AG08396 (cell line): ENCODE measurements around the gene SH2D3A.

ENCODE experiments used
- DNase-seq: peaks from one replicate; pipeline ENCODE4 v3.0.0; 2012; ENCODE audit warnings: low spot score, mixed read lengths

SH2D3A gene

DNA sequence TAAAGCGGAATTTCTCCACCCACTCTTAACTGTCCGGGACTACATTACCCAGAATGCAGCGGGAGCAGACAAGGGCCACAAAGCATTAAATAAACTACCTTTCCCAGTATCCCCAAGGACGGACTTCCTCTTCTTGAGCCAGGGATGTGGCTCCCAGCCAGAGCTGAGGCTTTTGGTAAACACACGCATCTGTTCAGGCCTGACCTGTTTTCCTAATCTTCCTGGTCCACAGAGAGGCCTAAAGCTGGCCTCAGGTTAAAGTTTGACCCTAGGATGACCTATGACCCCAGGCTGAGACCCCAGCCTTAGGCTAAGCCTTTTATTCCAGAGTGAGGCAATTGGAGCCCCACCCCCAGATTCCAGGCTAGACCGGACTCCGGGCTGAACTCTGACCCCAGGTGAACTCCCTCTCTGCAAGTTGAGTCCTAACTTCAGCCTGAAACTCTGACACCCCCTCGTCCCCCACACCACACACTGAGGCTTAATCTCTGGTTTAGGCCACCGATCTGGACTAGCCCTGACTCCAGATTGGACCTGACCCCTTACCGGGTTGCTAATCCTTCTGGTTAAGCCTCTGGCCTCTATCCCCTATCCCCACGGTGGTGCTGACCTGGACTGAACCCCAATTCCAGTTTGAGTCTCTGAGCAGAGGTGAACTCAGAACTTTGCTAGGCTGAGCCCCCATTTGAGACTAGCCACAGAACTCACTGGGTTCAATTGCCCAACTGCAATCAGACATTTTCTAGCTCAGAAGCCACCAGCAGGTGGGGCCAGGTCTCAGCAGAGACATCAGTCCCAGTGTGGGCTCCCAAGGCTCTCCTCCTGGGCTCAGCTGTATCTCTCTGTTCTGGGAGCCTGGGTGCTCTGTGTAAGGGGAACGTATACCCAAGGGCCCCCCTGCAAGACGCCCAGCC, 29.1 kb downstream of the SH2D3A start:
- peak; percentile 74 for DNase-seq

DNA sequence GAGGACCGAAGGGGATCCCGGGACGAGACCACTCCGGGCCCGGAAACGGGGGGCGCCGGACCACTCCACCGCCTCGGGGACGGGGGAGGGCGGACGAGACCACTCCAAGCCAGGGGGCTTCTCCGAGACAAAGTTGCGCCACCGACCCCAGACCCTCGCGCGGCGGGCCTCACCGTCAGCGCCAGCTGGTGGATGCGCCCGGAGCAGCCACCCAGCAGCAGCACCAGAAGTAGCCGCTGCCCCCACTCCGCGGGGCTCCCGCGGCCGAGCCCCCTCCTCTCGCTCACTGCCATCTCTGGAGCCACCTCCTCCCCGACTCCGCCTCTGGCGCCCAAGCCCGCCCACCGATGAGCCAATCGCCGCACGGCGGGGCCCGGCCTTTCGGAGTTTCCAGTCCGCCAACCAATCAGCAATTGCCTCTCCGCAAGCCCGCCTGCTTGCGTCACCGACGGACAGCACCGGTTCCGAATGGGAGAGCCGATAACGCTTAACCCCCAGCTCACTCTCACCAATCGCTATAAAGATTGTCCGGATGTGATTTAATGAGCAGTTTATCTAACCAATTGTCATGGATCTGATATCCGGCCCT, 29.9 kb downstream of the SH2D3A start, which contains the start of gene GPR108:
TSS of gene GPR108 (minus strand) at position 297 of the 589 bp plus-strand sequence. CDS start at position 293, 4 bp downstream.
- peak; percentile 100 for DNase-seq

DNA sequence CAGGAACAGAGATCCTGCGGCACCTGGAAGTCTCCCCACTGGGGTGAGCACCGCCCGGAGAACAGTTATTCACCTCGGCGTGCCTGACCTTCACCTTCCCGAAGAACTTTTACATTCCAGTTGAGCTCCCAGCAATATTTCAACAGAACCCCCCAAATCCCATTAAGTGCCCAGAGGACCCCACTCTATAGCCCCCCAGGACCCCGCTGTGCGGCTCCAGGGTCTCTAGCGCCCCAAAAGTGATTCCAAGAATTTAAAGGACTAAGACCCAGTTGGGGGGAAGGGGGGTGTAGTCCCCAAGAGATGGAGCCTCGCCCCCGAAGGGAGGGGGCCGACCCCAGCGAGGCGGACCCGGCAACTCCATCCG, 30.3 kb downstream of the SH2D3A start:
- DNase-seq: no peak

DNA sequence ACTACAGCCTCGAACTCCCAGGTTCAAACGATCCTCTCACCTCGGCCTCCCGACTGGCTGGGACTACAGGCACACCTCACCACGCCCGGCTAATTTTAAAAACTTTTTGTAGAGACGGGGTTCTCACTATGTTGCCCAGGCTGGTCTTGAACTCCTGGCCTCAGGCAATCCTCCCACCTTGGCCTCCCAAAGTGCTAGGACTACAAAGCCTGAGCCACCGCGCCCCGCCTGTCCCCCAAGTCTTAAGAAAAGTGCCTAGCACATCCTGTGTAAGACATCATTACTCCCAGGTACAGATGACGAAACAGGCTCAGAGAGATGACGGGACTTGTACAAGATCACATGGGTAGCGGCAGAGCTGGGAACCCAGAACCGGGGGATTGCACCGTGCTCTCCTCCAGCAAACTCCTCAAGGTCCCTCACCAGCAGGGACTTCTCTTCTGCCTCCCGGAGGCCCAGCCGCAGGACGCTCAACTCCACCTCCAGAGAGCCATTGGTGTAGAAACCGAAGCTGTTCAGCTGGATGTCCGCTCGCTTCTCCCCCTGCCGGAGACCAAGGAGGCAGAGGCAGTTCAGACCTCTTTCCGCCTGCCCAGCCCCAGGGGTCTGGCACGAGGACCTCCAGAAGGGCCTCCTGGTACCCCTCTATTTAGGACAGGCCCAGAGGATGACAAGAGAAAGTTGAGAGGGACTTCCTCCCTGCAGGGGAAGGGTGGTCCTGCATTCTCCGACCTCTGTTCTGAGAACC, 30.9 kb downstream of the SH2D3A start:
- DNase-seq: peak; percentile 88

DNA sequence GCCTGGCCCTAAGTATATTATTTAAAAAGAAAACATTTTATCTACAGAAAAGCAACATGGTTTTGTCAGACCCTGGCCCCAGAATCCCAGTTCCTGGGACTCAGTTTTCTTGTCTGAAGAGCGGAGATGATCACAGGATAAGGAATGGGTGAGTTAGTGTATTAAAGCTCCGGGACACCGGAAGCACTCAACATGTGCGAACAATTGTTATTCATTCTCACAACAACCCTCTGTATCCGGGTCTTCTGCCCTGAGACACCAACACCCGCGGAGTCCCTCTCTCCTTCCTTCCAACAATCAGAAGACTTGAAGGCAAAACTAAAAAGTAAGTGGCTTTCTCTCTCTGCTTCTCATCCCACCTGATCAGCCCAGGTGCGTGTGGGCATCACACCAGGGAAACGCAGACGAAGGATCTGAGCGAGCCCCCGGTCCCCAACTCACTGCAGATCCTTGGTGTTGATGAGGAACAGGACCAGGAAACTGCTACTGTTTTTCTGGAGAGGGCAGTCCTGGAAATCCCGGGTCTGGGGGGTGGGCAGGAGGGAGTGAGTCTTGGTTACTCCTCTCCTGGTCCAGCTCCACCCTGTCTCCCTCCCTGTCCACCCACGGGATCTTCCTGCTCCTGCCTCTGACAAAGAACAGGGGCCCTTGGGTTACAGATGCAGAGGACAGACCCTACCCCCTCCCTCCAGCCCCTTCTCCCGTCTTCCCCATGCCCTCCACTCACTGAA, 31.9 kb downstream of the SH2D3A start:
- no peak for DNase-seq

DNA sequence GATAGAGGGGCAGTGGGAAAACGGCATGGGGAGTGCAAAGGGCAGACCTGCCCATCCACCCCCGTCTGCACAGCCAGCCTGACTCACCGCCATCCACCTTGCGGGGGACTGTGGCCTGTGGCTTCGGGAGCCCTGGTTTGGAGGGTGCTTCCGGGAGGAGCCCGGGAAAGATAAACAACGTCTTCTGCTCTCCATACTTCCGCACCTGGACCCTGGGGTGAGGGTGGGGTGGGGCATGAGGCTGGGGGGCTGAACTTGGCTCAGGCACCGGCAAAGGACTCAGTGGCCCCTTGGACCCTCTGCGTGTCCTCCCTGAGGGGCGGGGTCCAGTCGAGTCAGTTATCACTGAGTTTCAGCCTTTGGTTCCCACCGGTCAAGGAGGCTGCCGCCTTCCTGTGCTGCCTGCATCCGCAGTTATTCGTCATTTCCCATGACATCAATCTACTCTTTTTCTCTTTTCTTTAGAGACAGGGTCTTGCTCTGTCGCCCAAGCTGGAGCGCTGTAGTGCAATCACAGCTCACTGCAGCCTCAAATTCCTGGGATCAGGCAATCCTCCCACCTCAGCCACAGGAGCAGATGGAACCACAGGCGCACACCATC, 33.0 kb downstream of the SH2D3A start:
- no peak for DNase-seq

DNA sequence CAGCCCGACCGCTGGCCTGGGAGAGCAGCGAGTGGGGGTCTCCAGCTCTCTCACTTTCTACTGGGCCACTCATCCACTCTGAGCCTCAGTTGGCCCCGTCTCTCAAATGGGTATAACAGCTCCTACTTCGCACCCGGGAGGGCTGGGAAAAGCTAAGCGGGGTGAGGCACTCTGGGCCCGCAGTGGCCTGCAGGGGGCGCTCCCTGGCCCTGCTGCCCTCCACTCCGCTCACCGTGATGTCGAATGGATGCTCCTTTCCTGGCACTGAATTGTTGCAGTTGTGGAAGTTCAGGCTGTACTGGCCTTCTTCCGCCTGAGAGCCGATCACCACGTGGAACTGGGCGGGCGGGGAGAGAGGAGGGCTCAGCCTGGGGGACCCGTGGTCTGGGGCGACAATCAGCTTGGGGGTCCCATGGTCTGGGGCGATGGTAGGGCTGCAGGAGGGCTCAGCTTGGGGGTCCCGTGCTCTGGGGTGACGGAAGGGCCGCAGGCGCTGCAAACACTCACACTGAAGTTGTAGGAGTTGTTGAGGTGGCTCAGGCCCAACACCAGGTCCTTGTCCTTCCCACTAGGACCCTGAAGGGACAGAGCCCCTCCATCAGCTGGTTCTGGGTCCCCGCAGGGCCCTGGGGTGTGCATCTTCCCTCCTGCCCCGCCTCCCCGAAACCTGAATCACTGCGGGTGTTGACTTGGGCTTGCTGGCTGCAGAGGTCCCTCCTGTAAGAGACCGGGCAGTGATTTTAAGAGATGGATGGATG, 33.7 kb downstream of the SH2D3A start:
- no peak for DNase-seq

DNA sequence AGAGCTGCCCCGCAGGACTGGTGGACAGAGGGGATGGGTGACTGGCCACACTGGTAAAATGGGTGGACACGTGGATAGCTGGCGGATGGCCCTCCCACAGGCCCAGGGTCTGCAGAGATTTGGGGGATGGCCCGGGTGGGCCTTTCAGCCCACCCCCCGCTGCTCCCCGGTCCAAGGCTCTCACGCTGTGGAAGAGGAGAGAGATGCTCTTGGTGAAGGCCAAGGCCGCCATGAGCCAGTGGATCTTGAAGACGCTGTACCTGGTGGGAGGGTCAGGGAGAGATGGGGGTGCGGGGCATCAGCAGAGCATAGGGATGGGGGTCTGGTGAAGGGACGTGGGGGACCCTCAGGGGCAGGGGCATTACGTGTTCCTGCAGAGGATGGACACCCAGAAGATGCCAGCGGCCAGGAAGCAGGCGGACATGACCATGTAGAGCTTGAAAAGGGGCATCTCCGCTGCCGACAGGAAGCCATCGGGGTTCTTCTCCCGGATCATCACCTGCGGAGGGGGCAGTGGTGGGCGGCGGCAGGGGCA, 34.4 kb downstream of the SH2D3A start:
- no peak for DNase-seq

DNA sequence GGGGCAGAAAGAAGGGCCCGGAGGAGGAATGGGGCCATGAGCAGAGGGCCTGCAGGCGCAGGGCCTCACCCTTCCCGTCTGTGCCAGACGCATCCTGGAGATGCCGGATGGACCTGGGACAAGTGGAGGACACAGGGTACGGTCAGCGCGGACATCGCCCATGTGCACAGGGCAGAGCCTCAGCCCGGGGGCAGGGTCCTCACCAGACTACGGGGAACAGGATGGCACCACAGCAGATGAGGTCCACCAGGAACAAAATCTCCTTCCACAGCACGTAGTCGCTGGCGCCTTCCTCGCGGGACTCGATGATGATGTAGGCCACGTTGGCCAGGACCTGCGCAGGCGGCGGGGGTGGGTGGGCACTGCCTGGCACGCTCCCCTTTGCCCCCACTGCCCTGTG, 35.4 kb downstream of the SH2D3A start:
- no peak for DNase-seq

DNA sequence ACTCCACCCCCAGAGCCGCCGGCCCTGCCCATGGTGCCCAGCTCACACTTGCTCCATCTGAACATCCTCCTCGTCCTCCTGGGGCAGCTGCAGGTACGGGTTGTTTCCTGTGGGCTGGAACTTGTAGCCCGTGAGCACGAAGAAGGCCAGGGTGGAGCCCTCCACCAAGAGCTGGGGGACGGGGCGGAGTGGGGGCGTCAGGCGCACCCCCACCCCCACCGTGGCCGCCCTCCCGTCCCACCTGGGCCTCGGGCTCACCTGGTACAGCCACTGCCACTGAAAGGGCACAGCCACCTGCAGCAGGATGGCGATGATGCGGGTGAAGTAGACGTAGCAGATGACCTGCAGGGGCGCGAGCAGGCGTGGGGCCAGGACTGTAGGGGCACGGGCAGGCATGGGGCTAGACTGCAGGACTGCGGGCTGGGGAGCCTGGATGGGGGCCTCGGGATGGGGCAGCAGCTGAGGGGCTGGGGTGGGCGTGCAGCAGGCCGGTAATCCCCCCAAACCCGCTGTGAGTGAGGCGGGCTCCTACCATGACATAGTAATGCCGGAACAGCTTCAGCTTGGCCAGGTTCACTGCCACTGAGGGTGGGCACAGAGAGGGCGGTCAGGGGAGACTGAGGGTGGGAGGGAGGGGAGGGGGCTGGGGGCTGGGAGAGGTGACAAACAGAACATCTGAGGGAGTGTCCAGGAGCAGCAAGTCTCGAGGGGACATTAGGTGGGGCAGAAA, 36.1 kb downstream of the SH2D3A start:
- DNase-seq: no peak

DNA sequence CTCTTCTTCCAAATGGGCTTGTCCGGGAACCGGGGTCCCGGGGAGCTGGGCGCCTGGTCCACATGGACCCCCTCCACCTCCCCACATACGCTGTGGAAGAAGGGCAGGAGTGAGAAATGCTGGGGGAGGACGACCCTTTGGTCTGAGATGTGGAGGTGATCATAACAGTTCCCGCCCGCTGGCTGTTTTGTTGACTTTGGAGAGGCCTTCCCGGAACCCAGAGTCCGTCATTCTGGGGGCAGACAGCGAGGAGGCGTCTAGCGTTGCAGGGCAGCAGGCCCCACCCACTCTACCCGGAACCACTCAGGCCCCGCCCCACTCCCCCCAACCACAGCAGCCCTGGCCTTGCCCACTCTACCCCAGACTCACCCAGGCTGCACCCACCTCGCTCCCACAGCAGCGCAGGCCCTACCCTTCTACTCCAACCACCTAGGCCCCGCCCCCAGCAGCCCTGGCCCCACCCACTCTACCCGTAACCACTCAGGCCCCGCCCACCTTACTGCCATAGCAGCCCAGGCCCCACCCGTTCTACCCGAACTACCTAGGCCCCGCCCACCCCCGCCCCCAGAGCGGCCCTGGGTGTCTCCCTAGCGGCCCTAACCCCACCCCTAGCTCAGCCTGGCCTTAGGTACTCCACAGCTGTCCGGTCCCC, 37.0 kb downstream of the SH2D3A start:
- DNase-seq: no peak

DNA sequence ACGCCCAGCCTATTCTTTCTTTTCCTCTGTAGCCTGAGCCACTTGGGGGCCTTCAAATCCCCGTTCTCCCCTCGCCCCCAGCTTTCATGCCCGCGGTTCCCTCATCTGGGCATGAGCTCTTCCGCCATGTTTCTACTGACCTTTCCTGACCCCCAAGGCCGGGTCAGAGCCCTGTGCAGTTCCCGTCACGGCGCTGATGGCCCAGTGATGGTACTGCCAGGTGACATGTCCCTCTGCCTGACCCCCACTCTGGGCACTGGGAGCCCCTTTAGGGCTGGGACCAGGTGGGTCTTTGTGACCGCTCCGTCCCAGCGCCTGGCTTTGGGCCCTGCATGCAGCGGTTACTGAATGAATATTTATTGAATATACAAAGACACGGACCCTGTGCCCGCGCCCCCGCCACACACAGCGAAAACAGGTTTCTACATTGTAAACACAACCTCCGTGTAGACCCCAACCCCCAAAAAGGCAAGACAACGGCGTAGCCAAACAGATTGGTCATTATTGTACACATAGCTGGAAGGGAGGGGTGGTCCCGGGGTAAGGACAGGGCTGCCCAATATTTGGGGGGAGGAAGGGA, 37.6 kb downstream of the SH2D3A start:
- no peak for DNase-seq

DNA sequence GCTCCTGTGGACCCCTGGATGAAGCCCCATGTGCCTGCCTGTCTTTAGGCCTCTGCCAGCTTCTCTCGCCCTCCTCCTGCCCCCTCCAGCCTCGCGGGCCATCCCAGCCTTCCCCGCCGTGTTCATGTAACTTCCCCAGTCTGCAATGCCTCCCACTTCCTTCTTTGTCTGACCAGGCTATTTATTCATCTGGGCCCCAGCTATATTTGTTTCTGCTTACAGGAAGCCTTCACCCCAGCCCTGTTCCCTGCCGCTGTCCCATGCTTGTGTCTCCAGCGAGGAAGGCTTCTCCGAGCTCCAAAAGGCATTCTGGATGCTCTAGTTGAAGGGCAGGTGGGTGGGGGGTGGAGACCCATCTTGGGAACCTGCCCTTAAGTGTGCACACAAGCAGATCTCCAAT, 38.9 kb downstream of the SH2D3A start:
- no peak for DNase-seq

DNA sequence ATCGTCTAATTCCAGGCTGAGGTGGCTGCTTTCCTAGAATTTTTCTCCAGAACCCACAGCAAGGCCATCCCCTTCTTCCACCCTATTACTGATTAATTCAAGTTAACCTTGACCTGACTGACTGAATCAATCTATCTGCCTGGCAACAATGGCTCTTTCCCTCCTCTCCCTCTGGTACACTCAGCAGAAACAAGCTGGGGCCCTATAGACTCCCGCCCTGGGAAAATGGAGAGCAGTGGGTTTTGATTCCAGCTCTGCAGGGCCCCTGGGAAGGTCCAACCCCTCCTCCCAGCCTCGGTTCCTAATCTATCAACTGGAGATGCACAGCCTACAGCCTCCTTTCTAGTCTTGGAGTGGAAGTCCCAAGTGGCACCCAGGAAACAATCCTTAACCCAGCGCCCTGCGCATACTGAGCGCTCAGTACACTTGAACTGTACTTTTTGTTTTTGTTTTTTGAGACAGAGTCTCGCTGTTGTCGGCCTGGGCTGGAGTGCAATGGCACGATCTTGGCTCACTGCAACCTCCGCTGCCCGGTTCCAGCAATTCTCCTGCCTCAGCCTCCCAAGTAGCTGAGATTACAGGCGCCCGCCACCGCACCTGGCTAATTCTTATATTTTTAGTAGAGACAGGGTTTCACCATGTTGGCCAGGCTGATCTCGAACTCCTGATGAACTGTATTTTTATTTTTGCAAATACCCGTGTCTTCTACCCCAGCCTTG, 41.6 kb downstream of the SH2D3A start:
- no peak for DNase-seq

DNA sequence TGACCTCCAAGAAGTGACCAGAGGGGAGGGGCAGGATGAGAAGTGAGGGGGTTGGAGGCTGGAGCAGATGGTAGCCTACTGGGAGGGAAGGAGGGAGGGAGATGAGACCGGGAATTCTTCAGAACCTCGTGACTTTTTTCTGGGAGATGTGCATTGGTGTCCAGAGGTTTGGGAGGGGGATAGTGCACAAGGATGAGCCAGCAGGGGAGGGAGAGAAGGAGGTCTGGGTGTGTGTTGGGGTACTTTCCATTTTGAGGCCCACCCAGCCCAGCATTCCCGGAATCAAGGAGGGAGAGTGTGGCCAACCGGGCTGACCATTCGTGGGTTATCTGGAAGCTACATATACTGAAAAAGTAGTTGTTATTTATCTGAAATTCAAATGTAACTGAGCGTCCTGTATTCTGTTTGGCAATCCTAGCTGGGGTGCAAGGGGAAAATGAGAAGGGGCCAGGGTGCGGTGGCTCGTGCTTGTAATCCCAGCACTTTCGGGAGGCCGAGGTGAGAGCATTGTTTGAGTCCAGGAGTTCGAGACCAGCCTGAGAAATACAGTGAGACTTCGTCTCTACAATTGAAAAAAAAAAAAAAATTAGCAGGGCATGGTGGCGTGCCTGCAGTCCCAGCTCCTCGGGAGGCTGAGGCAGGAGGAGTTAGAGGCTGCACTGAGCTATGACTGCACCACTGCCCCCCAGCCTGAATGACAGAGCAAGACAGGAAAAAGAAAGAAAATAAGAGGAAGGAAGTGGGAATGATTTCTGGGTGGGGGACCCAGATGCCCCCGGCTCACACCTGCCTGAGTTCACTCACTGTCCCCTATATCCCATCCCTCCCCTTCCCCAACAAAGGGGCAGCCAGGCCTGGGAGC, 42.4 kb downstream of the SH2D3A start:
- no peak for DNase-seq

DNA sequence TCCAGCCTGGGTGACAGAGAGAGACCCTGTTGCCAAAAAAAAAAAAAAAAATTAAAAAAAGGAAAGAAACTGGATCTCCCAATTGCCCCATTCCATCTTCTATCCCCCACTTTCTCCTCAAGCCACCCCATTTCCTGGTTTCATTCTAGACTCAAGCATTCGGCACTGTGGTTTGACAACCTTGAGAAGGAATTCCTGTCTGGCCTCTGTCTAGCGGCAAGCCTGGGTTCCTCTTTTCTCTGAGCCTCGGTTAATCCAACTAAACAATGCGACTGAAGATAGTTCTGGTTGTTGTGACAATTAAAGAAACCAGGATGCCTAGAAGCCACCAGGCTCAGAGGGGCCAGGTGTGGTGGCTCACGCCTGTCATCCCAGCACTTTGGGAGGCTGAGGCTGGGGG, 43.5 kb downstream of the SH2D3A start:
- no peak for DNase-seq

DNA sequence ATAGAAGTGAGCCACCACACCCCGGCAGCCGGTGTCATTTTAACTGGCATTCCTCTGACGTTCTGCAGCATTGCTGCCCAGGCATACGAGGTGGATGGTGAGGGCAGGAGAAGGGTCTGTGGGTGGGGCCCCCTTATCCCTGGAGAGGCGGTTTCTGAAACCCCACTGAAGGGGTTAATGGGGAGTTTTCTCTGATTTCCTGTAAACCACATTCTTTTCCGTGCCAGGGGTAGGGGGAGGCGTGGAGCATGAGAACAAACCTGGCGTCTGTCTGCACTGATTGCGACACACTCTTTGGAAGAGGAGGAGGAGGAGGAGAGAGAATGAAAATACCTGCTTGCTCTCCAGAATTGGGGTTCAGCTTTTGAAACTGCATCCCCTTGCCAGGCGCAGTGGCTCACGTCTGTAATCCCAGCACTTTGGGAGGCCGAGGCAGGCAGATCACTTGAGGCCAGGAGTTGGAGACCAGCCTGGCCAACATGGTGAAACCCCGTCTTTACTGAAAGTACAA, 44.1 kb downstream of the SH2D3A start:
- DNase-seq: no peak
